Adrenal gland (tissue), 5 donors: ENCODE data around the gene TRRAP.

ENCODE experiments used
- CTCF ChIP-seq, 6 experiments: fragments of 450-650 bp in 4 of 6; fragments of 200-600 bp in 2 of 6; sonication (generic) in 1 of 6; IDR thresholded peaks; 1 replicate in 5 of 6; 2 replicates in 1 of 6; pipeline versions ENCODE4 v1.5.1 to v1.8.0; 2016 to 2021; ENCODE audit warnings: antibody characterized with exemption in 6 of 6, mild to moderate bottlenecking in 2 of 6, moderate library complexity in 1 of 6
- POLR2A ChIP-seq, 2 donors: fragments of 450-650 bp; IDR thresholded peaks; one replicate each; pipeline ENCODE4 v1.6.1; 2017; ENCODE audit warnings: antibody characterized with exemption in 2 of 2, mild to moderate bottlenecking in 2 of 2, moderate library complexity in 1 of 2
- donor health status: DM: no; HTN: no; CAD: no.

GRCh38 chr7:98996150-98996552 lies 117.8 kb downstream of the TRRAP start:
- TF ChIP-seq CTCF (IDR thresholded peaks at IDR 0.05) (no peak), POLR2A (IDR thresholded peaks at IDR 0.05) (no peak)
